Activated CD8-positive, alpha-beta memory T cell treated with anti-CD3 and anti-CD28 coated beads, Interleukin-2, amount 50 U/mL, for 4 hours (primary cell): ENCODE data around the gene TRAF3.
"Not testable (repeated sequence)": the region's sequence is repeated elsewhere in the genome, so short reads cannot be mapped to it uniquely, and the experiment has no call there.

ENCODE experiments used
- DNase-seq: peaks from one replicate; pipeline ENCODE4 v3.0.0-alpha.2; 2020

The TRAF3 gene

DNA sequence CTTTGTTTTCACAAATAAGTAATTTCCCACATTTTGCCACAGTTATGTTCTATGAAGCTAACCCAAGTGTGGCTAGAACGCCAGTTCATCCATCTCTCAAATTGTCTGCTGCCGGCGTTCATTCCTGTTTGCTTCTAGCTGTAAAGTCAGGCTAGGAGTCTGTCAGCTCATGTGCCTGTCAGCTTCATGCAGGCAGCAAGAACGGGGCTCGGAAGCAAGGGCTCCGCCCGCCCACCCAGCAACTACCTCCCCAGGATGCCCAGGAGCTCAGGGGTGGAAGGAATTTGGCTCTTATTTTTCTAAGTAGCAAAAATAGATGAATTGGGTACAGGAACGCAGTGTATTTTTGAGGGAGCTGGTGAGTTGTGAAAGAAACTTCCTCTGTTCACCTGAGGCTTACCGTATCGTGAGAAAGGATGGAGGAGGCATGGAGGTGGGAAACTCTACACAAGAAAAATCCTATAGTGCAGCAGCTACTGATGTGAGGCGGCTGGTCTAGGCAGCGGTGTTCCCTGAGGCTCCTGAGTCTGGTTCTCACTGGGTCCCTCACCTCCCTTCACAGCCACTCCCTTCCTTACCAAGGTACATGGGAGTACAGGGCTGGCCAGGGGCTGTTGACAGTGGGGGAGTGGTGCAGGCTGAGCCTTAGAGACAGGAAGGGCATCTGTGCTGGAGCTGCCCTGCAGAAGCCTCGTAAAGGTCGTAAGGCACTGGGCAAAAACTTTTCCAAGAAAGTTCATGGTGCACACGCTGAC is 90.8 kb downstream of the TRAF3 start:
- DNase-seq = no peak

DNA sequence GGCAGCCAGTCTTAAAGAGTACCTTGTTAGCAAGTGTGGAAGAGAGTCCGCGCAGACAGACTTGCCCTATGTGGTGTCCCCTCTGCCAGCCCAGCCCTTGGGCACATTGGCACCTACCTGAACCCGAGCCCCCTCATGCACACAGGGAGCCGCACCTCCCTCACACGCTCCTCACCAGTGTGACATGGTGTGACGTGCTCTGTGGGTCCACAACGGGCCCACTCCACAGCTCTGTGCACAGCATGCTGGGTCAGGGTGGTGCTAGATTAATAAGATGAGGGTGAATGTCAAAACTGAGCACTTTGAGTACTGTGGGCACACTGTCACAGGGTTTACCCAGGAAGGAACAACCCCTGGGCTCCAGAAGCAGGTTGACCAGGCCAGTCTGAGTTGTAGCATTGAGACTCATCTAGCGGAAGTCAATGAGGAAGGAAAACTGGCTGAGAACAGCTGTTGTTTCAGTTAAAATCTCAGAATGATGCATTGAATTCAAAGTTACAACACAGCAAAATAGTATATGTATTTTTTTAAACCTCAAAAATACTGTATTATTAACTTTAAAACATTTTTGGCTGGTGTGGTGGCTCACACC is 91.8 kb downstream of the TRAF3 start:
- no peak for DNase-seq

DNA sequence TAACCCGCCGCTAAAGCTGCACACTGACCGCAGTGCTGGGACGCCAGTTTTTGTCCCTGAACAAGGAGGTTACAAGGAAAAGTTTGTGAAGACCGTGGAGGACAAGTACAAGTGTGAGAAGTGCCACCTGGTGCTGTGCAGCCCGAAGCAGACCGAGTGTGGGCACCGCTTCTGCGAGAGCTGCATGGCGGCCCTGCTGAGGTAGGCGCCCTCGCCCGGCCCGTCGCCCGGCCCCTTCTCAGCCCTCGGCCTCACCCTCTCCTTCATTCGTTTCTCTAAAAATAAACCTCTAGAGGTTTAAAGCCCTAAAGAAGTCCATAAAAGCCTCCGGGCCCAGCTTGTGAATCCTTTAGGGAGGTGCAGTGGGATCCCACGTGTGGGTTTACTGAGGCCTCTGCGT is 93.0 kb downstream of the TRAF3 start:
- DNase-seq = no peak

DNA sequence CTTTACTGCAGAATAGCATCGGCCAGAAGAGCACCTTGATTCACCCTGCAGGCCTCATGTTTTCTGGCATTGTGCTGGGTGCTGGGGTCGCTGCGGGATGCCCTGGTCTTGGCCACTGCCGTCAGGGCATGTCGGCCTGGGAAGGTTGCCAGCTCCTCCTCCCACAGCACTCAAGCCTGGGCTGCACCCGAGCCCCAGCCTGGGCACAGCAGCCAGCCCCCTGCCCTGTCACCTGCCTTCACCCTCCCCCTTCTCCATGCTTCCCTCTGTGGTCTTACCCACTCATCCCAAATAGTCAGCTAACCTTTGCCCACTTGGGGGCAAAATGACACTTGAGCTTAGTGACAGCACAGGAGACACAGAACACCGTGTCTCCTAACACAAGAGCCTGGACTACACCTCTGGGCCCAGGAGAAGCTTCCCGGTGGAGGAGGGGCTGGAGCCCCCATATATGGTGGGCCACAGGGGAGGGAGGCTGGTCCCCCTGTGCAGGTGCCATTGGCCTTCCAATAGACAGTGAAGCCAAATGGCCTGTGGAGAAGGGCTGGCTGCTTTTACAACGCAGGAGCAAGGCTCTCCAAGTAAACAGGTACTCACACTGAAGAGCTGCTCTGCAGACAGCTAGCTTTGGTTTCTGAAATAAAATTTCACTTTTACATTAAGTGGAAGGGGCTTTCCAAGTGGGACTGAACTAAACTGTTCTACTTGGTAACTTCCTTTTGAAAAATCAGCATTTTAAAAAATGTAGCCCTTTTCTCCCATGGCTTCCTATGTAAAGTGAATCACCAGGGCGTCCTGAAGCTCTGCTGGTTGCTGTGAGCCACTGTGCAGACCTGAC is 94.0 kb downstream of the TRAF3 start:
- DNase-seq = no peak

DNA sequence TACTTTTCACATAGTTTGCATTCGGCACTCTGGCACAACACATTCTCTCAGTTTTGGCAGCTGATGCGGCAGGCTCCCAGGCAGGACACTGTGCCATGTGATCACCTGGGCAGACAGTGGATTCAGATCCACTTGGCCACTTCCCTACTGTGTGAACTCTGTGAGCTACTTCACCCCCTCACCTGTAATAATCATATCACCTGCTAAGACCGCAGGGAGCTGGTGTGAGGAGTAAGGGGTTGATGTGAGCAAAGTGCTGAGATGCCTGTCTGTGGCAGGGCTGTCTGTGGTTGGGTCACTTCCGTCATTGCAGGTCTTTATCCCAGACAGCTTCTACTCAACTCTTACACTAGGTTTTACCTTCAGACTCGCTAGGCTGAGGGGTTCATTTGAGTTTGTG is 94.8 kb downstream of the TRAF3 start:
- no peak for DNase-seq

DNA sequence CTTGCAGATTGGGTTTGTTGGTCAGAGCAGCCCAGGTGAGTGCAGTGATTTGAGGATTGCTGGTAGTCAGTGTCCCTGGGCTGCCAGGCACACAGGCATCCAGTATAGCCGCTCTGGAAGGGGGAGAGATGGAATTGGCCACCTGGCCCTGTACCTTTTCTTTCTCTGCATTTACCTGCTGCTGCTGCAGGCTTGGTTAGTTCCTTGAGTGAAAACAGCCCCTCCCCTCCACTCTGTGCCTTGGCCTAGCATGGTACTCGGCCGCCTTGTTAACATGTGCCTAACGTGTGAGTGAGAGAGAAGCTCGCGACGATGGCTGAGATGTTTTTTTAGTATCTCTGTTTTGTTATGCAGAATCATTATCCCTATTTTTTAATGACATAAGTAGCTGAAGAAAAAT is 95.9 kb downstream of the TRAF3 start:
- no peak for DNase-seq

DNA sequence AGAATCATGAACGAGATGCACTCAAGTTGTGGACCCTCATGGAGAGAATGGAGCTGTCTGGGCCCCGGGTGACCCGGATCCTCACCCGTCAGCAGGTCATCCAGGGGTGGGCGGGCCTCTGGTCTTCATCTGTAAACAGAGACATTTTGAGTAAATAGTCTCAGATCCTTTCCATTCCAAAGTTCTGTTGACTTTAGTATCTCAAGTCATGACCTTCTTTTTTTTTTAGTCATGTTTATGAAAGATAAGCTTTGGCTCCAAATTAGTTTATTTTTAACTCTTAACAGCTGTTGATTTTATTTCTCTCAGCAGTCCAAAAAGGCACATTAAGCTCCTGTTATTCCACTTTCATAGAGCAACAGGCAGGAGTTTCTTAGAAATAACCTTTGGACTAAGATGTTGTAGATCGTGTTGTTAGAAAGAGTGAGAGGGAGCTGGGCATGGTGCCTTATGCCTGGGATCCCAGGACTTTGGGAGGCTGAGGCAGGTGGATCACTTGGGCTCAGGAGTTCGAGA is 96.4 kb downstream of the TRAF3 start:
- DNase-seq = no peak

DNA sequence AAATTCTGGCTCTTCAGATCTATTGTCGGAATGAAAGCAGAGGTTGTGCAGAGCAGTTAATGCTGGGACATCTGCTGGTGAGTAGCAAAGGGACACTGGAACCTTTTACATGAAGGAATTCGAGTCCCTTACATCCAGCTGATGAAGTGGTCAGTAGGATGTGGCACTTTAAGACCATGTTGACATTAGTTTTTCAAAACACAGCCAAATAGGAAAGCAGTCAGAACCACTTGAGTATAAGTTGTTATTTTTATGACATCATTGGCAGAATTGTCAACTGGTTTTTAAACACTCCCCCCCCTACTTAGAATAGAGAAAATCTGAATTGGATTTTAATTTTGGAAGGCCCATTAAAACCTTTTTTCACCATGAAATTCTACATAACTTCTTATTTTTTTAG is 98.4 kb downstream of the TRAF3 start:
- DNase-seq = no peak

DNA sequence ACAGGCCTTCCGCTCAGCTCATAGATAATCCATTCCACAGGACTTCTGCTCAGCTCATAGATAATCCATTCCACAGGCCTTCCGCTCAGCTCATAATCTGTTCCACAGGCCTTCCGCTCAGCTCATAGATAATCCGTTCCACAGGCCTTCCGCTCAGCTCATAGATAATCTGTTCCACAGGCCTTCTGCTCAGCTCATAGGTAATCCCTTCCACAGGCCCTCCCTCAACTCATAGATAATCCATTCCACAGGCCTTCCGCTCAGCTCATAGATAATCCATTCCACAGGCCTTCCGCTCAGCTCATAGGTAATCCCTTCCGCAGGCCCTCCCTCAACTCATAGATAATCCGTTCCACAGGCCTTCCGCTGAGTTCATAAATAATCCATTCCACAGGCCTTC is 100.3 kb downstream of the TRAF3 start:
- not testable (repeated sequence) for DNase-seq

DNA sequence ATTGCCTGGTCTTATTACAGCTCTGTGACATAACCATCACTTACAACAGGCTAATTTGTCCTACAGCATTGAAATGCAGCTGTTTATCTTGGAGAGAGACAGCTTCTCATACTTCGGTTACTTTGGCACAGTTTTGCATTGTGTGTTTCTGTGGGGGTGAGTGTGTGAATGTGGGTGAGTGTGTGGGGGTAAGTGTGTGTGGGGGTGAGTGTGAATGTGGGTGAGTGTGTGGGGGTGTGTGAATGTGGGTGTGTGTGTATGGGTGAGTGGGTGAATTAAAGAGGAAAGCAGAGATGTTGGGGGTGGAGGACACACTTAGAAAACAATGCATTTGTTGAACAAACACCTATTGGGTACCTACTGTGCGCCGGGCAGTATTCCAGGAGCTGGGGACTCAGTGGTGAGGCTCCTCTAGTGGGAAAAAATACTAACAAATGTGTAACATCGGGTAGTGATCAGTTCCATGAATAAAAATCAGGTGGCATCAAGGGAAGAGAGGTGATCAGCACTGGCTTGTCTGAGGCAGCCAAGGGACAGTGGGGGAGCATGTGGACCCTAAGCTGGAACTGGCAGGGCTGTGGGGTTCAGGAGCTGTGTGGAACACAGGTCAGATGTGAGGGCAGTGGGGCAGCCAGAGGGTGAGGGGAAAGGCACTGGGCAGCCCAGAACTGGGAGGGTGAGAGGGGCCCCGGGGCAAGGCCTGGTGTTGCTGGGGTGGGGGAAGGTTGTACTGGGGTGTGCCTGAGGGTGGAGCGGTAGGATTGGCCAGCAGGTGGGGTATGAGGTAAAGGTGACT is 101.1 kb downstream of the TRAF3 start:
- DNase-seq = no peak

DNA sequence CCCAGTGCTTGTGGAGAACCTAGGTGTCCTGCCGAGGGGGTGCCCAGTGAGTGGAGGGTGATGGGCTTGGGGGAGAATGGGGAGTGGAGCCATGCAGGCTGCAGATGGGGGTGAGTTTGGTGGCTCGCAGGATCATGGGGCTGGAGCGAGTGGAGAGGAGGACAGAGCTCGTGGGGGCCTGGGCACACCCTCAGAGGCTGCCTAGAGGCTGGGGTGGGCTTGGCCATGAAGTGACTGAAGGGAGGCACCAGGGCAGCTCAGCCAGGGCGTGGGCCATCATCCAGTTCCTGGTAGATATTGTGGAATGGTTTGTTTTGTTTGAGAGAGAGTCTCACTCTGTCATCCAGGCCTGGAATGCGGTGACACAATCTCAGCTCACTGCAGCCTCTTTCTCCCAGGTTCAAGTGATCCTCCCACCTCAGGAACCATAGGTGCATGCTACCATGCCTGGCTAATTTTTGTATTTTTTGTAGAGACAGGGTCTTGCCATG is 101.8 kb downstream of the TRAF3 start:
- no peak for DNase-seq

DNA sequence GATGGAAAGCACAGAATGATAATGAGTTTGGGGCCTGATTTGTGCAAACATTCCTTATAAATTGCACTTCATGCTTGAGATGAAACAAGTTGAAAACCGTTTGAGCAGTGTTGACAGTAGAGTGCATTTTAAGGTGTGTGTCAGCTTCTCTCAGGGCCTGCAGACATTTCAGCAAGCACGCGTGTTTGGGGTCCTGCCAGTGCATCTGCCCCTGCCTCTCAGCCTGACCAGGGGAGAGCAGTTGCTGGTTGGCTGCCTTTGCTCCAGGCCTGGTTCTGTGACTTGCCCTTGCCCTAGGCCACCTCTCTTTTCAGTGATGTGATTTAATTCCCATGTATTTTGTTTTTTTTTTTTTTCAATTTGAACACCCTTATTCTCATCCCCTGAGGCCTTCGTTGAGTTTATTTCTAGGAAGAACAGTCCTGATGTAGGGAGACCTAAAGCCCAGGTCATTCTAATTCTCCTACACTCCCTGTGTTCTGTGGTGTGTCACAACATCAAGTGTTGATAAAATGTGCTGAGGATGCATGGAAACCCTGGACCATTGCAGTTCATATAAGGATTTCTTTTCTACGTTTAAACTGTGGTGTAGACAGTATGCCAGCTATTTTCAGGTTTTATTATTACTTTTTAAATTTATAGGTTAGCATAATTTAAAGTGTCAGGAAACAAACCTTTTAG is 105.1 kb downstream of the TRAF3 start:
- DNase-seq = no peak

DNA sequence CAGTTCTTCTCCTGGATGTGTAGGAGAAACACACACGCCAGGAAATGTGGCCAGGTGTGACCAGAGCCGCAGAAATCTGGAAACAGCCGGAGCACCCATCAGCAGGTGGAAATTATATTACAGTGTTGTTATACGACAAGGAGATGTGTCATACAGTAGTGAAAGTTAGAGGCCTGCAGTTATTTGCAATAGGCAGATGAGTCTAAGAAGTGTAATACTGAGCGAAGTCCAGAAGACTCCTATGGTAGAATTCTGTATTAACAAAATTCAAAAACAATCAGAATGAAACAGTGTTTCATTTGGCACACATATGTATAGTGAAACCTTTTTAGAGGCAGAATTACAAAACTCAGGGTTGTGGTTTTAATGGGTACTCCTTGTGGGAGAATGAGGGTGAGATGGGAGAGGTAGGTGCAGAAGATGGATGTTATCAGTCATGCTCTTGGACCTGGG is 105.9 kb downstream of the TRAF3 start:
- DNase-seq = no peak

DNA sequence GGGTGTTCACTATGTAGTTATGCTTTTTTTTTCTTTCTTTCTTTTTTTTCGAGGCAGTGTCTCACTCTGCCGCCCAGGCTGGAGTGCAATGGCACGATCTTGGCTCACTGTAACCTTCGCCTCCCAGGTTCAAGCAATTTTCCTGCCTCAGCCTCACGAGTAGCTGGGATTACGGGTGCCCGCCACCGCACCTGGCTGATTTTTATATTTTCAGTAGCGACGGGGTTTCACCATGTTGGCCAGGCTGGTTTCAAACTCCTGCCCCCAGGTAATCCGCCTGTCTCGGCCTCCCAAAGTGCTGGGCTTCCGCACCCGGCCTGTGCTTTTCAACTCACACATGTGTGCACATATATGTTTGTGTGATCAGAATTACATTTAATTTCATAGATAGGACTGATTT is 106.3 kb downstream of the TRAF3 start:
- DNase-seq = no peak

DNA sequence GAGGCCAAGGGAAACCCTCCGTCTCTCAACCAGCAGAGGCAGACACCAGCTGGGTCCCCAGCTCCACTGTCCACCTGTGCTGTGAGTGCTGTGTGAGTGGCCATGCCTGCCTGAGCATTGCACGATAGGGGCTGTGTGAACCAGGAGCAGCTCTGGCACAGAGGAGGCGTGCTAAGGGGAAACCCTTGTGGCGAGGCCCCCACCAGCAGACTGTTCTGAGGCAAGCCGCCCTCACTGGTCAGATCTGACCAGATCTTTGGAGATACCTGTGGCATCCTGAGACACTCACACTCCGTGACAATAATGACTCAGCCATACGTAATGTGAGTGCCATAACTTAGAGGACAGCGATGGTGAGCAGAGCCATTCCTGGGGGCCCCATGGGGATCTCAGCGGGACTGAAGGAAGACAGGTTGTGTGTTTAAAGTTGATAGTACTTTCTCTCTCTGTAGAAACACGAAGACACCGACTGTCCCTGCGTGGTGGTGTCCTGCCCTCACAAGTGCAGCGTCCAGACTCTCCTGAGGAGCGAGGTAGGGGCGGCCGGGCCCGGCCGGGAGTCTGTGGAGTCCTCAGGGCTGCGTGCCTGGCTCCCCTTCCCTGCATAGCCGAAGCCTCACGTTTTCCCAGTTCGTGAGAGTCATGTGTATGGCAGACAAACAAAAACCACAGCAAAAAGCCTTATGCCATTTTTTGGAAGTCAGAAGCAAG is 108.6 kb downstream of the TRAF3 start:
- no peak for DNase-seq

DNA sequence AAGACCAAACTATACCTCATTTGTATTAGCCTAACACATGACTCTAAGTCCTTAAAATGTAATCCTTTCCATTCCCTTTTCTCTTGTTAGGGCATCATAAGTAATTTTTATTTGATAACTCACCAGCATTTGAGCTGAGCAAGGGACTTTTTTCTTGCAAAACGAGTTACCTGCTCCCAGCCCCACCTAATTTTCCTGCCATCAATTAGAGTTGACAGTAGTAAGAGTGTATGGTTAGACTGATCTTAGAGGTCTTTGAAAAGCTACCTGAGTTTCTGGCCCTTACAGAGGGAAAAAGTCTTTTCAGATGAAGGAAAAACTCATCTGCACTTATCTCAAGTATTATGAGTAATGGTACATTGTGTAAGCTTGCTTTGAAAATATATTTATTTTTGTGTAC is 111.5 kb downstream of the TRAF3 start:
- no peak for DNase-seq

DNA sequence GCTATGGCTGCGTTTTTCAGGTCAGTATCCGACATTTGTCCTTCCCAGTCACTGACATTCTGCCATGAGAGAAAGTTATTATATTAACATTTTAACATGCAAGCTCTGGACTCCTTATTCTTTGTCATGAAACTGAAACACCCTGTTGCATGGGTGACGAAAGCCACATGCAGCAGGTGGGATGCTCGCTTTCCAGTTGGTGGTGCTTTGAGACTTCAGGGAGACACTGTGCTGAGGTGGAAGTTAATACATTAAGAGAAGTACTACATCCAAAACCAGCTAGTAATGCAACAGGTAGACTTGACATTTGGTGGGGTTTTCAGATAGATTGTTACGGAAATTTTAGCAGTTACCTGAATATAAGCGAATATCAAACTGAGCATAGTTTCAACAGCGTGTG is 112.4 kb downstream of the TRAF3 start:
- no peak for DNase-seq

DNA sequence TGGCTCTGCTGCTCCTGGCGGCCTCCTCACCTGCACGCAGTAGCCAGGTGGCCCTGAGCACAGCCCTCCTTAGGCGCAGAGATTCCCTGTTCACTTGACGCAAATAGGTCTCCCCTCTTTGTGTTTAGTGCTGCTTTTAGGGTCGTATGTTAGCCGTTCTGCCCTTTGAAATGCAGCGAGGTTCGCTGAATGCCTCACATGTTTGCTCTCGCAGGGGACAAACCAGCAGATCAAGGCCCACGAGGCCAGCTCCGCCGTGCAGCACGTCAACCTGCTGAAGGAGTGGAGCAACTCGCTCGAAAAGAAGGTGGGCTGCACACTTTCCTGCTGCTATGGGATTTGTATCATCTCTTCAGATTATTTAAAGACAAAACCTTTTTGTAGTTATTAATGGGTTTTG is 113.9 kb downstream of the TRAF3 start:
- DNase-seq = no peak

DNA sequence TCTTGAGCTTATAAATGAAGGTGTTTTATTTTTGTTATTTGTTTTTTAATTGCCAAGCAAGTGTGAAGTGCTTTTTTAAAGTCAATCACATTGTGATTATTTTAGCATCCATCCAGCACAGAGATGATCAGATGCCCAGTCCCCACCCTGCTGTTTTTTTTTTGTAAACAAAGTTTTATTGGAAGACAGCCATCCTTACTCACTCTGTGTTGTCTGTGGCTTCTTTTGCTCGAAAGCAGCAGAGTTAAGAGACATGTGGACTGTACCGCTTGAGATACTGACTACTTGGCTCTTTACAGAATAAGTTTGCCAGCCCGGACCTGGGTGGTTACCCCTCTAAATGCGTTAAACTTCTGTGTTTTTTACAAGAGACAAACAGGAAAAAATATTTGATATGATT is 114.3 kb downstream of the TRAF3 start:
- no peak for DNase-seq

DNA sequence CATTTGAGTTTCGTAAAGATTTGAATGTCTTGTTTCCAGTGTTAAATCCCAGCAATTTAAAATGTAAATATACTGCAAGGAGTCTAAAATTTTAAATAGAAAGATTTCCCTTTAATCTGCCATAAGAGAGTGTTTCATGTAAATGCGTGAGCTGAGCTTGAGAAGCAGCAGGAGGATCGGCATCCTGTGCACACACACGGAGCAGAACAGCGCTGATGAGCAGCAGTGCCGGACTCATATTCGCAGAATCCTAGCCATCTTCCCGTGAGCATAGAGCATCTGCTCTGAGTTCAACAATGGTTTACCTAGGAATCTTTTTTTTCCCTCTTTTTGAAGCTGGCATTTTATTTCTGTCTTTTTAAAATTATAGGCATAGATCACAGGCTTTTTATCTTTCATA is 115.4 kb downstream of the TRAF3 start:
- no peak for DNase-seq

DNA sequence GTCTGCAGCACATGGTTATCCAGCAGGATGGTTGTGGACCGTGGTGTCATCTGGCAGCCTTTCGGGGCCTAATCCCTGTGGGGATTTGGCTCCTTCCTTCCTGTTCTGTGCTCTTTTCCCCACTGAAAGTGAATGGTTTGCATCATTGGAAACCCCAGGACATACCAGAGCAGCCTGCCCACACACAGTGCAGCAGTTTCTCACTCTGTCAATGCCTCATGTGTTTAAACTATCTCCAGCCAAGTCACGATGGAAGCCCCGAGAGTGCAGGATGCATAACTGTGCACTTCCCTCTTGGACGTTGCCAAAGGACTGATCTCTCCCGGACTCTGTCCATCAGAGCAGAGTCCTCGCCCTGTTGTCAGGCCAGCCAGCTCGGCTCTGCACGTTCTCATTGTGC is 116.2 kb downstream of the TRAF3 start:
- DNase-seq = no peak
